ENCODE data around the gene RGS16.

- TF ChIP-seq EZH2 (IDR thresholded peaks at IDR 0.05; ENCODE audit: insufficient read depth, poor library complexity, severe bottlenecking): no peak
- no peak for TF ChIP-seq EZH2phosphoT487 (IDR thresholded peaks at IDR 0.05; ENCODE audit: insufficient read depth, low read depth)
Observed at GRCh38 chr1:182641561-182641960, 37.4 kb upstream of the RGS16 start.
